GM04503 (cell line): ENCODE measurements around the gene TMPRSS13.
"Not testable (repeated sequence)": the region's sequence is repeated elsewhere in the genome, so short reads cannot be mapped to it uniquely, and the experiment has no call there.

Source experiments
- DNase-seq: peaks from one replicate; pipeline ENCODE4 v3.0.0-alpha.2; 2012; ENCODE audit warnings: low read depth

The TMPRSS13 gene

DNA sequence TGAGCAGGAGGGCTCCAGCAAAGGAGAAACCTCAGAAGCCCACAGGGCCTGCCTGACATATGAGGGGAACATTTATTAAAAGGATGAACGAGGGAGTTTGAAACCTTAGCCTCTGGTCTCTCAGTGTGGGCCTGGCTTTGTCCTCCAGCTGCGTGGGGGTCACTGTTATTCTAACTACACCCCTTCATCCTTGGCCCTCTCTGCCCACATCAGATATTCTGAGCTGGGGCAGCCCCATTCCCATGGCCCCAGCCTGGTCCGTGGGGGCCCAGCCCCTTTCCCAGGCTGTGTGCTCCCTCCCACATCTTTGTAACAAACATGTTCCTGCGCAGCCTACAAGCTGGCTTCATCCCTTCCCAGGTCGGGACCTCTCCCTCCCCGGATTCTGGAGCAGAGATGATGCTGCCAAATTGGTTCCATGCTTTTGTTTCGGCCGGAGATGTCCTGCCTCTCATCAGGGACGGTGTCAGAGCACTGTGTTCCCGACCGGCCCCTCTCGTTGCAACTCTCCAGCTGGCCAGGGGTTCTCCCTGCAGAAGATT is 56.7 kb downstream of the TMPRSS13 start:
- DNase-seq: no peak

DNA sequence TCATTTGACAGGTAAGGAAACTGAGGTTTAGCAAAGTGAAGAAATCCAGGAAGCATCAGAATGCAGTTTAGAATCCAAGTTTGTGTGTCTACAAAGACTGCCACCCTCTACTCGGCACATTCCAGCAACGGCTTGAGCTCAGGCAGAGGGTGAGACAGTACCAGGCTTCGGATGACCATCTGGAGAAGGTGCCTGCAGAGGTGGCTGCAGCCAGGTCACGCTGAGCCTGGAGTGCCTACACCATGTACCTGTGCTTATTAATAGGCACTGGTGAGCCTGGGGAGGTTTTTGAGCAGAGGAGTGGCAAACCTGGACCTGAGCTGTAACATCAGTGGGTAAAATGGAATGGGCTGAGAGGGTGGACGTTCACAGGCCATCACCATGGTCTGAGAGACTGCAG is 57.4 kb downstream of the TMPRSS13 start:
- no peak for DNase-seq

DNA sequence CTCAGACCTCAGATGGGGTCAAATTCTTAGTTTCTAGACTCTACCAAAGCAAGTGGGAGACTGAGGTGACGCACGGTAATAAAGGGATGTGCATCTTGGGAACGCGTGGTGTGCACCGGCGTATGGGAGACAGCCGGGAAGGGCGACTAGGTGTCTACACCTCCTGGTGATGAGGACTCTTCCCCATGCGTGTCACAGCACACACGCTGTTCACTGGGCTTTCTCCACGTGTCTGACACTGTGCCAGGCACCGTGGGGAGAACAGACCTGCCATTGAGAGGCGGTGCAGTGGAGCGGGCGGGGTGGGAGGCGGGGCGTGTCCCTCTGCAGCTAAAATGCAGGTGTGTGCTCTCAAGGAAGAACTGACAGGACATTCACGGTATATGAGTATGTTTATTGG is 58.0 kb downstream of the TMPRSS13 start:
- no peak for DNase-seq

DNA sequence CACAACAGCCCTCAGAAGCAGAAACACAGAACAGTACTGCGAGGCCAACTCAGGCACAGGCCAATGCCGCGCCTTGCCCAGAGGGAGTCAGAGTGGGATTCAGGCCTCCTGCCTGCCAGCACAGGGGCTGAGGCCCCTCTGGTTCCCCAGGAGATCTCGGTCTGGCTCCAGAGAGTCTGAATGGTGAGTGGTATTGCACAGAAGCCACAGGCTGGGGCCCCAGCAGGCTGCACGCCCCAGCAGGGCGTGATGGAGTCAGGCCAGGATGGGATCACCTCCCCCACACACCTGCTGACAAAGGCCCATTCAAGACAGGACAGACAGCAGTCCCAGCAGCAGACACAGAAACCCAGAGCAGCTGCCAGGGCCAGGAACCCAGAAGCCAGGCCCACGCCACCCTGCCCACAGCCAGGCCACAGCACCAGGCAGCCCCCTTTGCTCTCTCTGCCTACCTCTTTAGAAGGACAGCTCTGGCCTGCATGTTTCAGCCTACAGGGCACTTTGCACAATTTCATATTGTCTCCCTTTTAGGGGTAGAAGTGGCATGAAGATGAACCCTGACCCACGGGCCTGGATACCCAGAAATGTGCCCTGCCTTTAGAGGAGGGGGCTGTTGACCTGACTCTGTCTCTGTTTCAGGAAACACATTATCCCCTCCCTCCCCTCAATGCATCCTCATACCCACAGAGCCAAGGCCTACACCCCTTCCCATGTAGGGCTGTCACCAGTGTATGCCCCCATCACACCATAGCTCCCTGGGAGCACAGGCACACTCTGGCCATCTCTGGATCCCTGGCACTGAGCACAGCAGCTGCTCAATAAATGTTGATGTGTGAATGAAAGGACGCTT is 58.9 kb downstream of the TMPRSS13 start:
- DNase-seq: no peak

DNA sequence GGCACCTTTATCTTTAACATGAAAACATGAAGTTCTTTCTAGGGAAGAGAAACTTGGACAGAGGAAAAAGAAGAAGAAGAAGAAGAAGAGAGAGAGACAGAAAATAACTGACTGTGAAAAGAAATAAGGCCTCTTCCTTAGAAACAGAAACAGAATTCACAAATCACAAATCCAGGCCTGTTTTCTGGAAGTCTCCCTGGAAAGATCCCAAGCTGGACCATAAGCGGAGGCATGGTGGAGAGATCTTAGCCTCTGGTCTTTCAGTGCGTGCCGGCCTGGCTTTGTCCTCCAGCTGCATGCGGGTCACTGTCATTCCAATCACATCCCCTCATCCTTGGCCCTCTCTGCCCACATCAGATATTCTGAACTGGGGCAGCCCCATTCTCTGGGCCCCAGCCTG is 59.6 kb downstream of the TMPRSS13 start:
- DNase-seq: no peak

DNA sequence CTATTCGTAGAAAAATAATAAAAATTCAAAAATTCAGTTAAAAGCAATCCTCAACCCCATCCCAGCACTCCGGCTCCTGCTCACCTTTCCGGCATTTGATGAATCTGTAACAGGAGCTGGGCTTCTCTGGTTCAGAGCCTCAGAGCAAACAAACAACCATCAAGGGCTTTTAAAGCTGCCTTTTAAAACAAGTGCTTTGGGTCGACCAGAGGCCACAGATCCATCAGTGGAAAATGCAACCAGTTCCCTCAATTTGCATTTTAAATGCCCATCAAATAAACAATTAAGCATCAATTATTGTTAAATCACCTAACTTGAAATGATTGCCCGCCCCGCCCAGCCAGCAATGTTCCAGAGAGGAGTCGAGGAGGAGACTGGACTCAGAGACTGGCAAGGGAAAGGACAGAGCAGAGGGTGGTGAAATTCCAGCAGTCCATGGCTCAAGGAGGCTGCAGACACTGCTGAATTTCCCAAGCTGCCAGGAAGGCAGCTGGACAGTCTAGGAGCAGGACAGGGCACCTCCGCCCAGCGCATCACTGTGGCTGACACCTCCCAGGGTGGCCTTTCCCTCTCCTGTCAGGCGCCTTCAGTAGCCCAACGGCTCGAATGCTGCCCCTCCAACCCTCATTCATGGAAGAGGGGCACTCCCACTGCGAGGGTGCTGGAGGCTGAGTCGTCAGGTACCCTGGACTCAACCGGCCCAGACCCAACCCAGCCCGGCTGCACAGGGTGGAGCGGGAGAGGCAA is 60.2 kb downstream of the TMPRSS13 start:
- DNase-seq: no peak

DNA sequence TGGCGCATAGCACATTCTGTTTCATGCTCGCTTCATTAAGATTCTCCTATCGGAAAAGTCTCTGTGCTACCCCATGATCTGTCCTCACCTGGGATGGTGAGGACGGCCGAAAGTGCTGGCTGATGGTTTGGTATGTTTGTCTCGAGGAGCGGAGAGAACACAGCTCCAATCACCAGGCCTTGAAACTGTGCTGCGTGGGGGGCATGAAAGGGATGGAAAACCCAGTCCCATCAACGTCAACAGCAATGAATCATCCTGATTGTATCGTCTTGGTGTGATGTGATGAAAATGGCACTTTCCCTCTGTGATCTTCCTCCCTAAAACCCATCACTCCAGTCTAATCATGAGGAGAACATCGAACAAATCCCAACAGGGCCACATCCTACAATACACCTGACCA is 61.1 kb downstream of the TMPRSS13 start:
- no peak for DNase-seq

DNA sequence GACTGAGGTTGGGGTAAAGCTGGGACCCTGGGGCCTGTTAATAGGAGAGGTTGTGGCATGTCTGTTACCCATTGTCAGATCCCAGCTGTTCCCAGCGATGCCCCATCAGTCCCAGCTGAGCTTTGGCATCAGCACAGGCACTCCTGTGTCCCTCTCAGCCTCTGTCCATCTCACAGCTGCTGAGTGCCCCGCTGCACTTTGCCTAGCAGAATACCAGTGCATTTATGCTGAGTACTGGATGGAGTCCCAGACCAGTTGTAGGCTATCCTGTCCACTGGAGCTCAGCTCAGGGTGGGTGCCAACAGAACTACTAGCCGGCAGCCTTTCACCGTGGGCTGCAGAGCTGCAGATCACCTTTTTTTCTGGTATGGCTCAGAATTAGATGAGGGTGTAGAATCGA is 62.7 kb downstream of the TMPRSS13 start:
- DNase-seq: no peak

DNA sequence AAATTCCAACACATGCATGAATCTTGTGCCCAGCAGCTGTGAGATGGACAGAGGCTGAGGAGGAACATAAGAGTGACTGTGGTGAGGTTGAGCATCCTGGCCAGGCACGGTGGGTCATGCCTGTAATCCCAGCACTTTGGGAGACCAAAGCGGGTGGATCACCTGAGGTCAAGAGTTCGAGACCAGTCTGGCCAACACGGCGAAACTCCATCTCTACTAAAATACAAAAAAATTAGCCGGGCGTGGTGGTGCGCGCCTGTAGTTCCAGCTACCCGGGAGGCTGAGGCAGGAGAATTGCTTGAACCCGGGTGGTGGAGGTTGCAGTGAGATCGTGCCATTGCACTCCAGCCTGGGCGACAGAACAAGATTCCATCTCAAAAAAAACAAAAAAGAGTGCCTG is 63.7 kb downstream of the TMPRSS13 start:
- not testable (repeated sequence) for DNase-seq

DNA sequence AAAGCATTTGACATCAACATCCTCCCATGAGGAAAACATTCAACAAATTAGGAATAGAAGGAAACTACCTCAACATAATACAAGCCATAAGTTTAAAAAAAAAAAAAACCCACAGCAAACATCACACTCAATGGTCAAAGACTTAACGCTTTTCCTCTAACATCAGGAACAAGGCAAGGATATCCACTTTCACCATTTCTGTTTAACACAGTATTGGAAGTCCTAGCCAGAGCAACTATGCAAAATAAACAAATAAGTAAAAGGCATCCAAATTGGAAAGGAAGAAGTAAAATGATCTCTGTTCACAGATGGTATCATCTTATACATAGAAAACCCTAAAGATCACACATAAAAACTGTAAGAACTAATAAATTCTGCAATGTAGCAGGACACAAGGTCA is 65.8 kb downstream of the TMPRSS13 start:
- no peak for DNase-seq

DNA sequence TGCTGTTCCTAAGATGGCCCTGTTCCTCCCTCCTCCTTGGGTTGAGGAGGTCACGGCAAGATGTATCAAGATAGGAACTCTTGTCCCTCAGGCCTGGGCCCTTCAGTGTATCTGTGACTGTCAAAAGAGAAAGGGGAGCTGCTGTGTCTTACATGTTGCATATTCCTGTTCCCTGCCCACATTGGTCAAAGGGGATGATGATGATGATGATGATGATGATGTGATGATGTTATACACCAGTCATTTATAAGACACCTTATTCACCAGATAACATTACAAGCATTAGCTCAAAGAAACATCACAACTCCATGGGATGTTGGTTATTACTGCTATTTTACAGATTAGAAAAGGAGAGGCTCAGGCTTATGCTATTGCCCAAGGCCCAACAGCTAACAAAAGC is 66.4 kb downstream of the TMPRSS13 start:
- DNase-seq: no peak

DNA sequence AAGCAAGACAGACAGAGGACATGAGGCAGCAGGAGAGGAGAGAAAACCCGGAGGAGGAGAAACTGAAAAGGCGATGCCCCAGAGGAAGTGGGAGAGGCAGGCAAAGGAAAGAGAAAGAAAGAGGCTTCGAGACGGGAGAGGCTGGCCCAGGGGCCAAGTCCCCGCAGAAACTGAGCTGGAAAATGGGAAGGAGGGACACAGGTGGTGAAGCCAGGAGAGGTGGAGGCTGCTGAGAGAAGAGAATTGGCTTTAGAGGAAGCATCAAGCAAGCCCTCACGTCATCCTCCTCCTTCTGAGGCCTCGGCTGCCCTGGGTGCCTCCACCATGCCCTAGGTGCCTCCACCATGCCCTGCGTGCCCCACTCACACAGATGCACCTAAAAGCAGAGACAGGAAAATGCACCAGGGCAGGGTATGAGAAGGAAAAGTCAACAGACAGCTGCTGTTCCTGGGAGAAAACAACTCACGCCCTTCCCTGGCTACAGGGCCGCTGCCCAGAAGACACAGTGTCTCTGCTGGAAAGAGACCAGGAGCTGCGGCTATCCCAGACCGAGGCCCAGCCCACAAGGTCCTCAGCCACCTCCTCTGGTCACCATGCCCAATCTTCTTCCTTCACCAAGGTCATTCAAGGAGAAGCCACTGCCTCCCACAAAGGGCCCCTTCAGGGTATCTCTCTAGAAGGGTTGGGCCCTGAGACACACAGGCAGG is 67.0 kb downstream of the TMPRSS13 start:
- no peak for DNase-seq

DNA sequence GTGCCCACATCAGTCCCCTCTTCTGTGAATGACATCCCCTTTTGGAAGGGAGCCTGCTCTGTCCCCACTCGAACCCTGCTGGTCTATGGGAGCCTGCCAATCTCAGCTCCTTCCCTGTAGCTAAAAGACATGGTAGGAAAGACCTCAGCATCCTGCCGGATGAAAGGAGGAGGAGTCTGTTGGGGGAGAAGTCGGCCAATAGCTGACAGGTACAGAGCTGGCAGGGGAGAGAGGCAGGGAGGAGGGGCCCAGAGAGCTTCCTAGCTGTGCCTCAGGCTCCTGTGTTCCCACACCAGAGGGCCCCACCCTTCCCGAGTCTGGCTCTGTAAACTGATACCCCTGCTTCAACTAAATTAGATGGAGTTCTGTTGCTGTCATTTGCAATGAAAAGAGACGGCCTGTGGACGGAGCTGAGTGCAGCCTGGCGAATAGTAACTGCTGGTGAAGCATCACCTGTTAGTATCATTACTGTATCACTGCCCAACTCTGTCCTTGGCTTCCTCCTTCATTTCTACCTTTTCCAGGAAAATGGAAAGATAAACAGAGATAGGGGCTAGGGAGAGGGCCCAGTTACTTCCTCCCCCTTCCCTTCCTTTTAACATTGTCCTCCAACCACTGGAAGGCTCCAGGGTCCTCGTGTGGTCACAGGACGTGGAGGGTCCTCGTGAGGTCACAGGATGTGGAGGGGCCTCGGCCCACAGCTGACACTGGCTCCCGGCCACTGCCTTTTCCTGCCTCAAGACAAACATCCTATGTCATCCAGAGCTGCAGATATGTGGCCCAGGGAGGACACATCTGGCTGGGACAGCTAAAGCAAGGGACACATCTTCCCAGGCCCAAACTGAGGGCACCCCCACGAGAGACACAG is 67.8 kb downstream of the TMPRSS13 start:
- DNase-seq: no peak

DNA sequence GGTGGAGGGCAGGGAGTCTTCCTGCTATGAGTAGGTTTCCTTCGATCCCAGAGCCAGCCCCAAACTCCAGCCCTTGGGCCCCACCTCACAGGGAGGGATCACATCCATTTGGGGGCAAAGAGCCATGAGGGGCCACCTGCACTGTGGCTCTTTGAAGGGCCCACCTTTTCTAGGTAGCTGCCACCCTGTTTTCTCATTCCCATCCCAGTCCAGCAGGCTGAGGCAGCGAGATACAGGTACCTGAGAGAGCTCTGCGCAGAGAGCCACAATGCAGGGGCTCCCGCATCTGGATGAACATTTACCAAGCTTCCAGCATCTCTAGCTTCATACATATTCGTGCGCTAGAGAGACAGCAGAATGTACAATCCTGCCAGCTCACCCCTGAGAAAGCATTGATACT is 69.1 kb downstream of the TMPRSS13 start:
- DNase-seq: no peak

DNA sequence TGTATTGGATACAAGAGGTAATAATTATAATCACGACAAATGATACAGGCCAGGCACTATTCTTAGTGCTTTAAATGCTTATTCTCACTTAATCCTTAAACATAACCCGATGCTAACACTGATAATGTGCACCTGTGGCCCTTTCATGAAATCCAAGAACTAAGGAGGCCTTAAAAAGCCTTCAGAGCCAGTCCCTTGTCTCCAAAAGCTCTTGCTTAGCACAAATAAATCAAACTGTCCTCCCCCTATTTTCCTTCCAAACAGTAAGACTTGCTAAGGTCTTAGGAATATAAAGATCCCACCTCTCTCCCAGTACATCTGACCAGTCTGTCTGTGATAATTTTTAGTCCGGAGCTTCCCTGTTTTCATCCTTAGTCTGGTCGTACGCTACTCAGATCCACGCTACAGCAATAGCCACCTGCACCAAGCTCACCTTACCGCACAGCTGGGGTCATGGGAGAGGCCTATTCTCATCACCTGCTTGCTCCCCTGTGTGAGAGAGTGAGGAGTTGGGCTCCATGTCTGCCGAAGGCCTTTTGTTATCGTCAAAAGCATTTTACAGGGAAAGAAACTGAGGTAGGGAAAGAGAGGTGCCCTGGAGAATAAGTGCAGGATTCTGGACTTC is 69.6 kb downstream of the TMPRSS13 start:
- no peak for DNase-seq

DNA sequence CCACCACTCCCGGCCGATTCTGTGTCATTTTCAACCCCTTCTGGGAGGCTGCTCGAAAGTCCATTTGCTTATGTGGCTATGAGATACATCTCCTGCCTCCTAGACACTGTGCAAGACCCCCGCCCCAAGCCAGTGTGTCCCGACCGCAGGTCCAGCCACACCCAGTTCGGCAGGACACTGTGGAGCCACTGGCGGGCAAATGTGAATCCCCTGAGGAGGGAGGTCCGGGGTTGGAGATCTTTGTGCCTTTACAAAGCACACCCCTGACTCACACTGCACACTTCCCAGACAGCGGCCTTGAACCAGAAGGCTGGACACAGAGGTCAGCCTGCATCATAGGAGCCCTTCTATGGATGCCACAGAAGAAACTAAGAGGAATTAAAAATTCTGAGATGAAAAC is 70.1 kb downstream of the TMPRSS13 start:
- DNase-seq: no peak

DNA sequence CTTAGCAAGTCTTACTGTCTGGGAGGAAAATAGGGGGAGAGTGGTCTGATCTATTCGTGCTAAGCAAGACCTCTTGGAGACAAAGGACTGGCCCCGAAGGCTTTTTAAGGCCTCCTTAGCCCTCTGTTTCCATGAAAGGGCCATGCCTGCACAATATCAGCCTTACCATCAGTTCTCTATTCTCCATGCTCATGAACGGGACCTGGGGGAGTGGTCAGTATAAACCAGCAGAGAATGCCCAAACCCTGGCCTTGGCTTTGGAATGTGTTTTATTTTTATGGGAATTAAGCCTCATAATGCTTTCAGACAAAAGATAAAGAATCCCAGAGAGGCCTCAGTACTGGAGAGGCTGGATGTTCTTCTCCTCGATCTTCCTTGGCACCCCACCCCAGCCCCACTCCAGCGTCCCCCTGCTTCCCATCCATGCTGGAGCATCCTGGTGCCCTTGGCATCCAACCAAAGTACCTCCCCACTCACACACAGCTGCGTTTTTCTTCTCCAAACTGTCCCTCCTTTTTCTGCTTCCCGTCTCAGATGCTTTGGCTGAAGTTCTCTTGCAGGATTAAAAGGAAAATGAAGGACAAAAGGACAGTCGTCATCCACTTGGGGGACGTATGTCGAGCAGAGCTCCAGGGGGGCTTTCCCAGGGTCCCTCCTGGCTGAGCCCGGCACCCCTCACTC is 71.3 kb downstream of the TMPRSS13 start:
- no peak for DNase-seq

DNA sequence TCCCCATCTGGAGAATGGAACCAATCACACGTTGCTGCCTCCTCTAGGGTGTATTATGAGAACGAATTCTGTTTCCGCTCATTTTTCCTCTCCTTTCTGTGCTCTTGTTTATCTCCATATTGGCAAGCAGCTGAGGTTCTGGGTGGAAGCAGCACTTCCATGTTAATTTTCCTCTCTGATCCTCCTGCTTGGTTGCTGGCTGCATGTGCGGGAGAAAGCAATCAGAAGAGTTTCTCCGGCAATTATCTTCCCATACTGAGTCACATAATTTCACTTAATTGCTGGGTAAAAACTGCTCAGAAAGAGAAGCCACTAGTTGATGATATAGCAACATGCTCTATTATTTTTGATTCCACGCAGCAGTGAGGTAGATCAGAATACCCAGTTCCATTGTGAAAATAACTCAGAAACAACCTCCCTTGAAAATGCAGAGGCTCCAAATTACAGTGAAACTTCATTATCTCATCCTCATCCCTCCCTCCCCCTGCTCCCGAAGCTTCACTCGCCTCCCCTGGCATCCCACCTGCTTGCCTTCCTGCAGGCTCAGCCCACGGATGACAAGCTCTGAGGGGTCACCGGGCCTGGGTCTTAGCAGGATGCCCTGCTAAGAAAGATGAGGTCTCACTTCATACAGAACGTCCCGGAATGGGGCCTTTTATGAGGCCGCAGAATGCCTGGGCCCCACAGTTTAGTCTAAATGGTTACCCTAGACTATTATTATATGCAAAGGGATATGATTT is 73.1 kb downstream of the TMPRSS13 start:
- no peak for DNase-seq

DNA sequence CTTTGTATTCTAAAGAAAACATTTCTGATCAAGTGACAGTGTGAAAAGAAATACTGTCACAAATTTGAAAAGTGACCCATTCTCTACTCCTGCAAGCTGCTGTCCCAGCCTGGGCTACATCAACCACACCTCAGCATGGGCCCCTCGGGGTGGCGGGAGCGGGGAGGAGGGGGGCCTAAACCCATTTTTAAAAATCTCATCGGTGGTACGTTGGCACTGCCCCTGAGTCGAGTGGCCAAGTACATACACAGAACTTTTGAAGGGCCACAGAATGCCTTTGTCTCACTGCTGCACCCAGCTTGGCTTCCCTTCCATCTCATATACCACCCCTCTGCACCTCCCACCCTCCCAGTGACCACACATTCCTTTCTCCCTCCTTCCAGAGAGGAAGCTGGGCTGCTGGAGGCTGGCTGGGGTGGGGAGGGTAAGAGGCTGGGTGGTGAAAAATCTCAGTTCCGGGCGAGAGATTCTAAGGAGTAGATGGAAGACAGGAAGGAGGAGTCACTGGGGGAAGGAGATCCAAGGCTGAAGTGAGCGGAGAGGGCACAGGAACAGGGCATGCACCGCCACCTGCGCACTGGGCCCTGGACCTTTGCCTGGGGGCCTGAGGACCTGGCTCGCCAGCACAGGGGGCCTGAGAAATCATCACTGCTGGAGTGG is 73.9 kb downstream of the TMPRSS13 start:
- no peak for DNase-seq
